ENCODE measurements around the gene HAUS8. TPM values are rescaled to one million over a fixed set of nuclear protein-coding genes. Genes with fewer than 3 reads are reported as not detected.
A peak's percentile ranks its signal among the peaks of the same experiment; 100 is the strongest.

Gene HAUS8
- total and polyA plus RNA-seq, 10 of the 15 experiments (the other 5 are each of a cell fraction or from before 2014, with no cell fraction given) = 22.7 to 43.9 (median 34.4) TPM

GRCh38 chr19:17110599-17110966, 35.3 kb upstream of the HAUS8 start:
- DNase-seq (ENCODE audit: low read depth, low spot score) = no peak
- H2AFZ ChIP-seq (ENCODE audit: control insufficient read depth, low read depth, low read length) = no peak overlapping the region
- peak overlapping the region; percentile 87 for H3K27ac ChIP-seq (ENCODE audit: control insufficient read depth, insufficient read depth)
- no peak for FAIRE-seq
- H3K9me3 ChIP-seq (replicated peaks; ENCODE audit: control insufficient read depth, insufficient read depth, low read length) = no peaks in the 10 kb centered on the region; the same call in 2 of the 3 replicates
- peaks cover 82% of the 10 kb centered on the region for H3K79me2 ChIP-seq (ENCODE audit: control insufficient read depth, insufficient read depth, low read length)
- peaks cover 52% of the 10 kb centered on the region for H3K4me1 ChIP-seq (ENCODE audit: control insufficient read depth, insufficient read depth, low read length)
- H3K27me3 ChIP-seq (replicated peaks in 1 of 2; ENCODE audit: control insufficient read depth in 2 of 2, insufficient read depth in 2 of 2, low read length in 1 of 2) = no peaks in the 10 kb centered on the region
- RAD21 ChIA-PET (ENCODE audit: unreplicated experiment) = interaction anchor here (1.0 to 7.7 kb wide), 4 partner anchors 8 to 34 kb away, joined by 3 to 90 read pairs (median 5); partner anchors contain the start of gene MYO9B
- CTCF ChIA-PET = interaction anchor here (0.7 to 3.9 kb wide), 6 partner anchors 14 to 173 kb away, joined by 3 to 30 read pairs (median 4); no protein-coding TSS in a partner anchor
- SMC1A ChIA-PET (ENCODE audit: uncharacterized antibody, unreplicated experiment) = interaction anchor here (0.5 to 7.3 kb wide), 7 partner anchors 9 to 339 kb away, joined by 3 to 66 read pairs (median 4); no protein-coding TSS in a partner anchor
- H3K4me3 ChIP-seq = peak overlapping the region; percentile 35; the same call in 1 of the 2 replicates
- H3K9ac ChIP-seq (ENCODE audit: control insufficient read depth, insufficient read depth, low read length) = peak overlapping the region; percentile 56
- 46% methylated on average over 9 of the region's 10 CpGs for WGBS (ENCODE audit: insufficient coverage, insufficient replicate concordance, low lambda C conversion rate, missing lambda C conversion rate)
- H3K36me3 ChIP-seq (ENCODE audit: control insufficient read depth in 2 of 2, insufficient read depth in 2 of 2, low read length in 1 of 2) = peaks cover 27 to 47% of the 10 kb centered on the region in 2 experiments
- TF ChIP-seq ZNF384 (IDR thresholded peaks at IDR 0.05; ENCODE audit: borderline replicate concordance, low read depth, low read length) (no peak), POLR2A (IDR thresholded peaks at IDR 0.05; ENCODE audit: low read depth, low read length) (peak; percentile 3; the same call in 1 of the 2 replicates), REST (IDR thresholded peaks at IDR 0.05; ENCODE audit: low read depth, low read length) (no peak)
- POLR2A ChIA-PET = interaction anchor here (0.8 to 6.8 kb wide), 3 partner anchors 13 to 34 kb away, joined by 3 to 64 read pairs (median 9); no protein-coding TSS in a partner anchor
- no peaks in the 10 kb centered on the region for H4K20me1 ChIP-seq (ENCODE audit: control insufficient read depth, insufficient read depth)
- ATAC-seq = no peak
- H3K4me2 ChIP-seq (ENCODE audit: control insufficient read depth, insufficient read depth) = peak overlapping the region; percentile 94; the same call in 1 of the 2 replicates
- in situ Hi-C loops (cut with MboI) (no loop called here), intact Hi-C loops (cut with micrococcal nuclease; ENCODE audit: unreplicated experiment) (no loop called here)
- BruUV-seq (replicated peaks) = no TSS peak
